Sigmoid colon (tissue), 4 donors: ENCODE measurements around the gene KISS1R.

Source experiments
- CTCF ChIP-seq, 4 experiments: fragments of 450-650 bp in 3 of 4; fragments of 200-600 bp in 1 of 4; IDR thresholded peaks; one replicate each; pipeline ENCODE4 v1.5.1; 2016 to 2019; ENCODE audit warnings: antibody characterized with exemption in 4 of 4, mild to moderate bottlenecking in 3 of 4, moderate library complexity in 2 of 4
- EP300 ChIP-seq, 4 donors: sonication (generic); formaldehyde crosslinking; IDR thresholded peaks; one replicate each; pipeline ENCODE4 v1.6.1; 2017; ENCODE audit warnings: antibody characterized with exemption in 4 of 4
- POLR2A ChIP-seq, 2 donors: fragments of 450-650 bp; IDR thresholded peaks; one replicate each; pipeline ENCODE4 v1.6.1; 2016; ENCODE audit warnings: antibody characterized with exemption in 2 of 2, mild to moderate bottlenecking in 2 of 2, moderate library complexity in 2 of 2
- POLR2AphosphoS5 ChIP-seq, 4 donors: sonication (generic); formaldehyde crosslinking; IDR thresholded peaks; one replicate each; pipeline ENCODE4 v1.6.1; 2017; ENCODE audit warnings: antibody characterized with exemption in 4 of 4

DNA sequence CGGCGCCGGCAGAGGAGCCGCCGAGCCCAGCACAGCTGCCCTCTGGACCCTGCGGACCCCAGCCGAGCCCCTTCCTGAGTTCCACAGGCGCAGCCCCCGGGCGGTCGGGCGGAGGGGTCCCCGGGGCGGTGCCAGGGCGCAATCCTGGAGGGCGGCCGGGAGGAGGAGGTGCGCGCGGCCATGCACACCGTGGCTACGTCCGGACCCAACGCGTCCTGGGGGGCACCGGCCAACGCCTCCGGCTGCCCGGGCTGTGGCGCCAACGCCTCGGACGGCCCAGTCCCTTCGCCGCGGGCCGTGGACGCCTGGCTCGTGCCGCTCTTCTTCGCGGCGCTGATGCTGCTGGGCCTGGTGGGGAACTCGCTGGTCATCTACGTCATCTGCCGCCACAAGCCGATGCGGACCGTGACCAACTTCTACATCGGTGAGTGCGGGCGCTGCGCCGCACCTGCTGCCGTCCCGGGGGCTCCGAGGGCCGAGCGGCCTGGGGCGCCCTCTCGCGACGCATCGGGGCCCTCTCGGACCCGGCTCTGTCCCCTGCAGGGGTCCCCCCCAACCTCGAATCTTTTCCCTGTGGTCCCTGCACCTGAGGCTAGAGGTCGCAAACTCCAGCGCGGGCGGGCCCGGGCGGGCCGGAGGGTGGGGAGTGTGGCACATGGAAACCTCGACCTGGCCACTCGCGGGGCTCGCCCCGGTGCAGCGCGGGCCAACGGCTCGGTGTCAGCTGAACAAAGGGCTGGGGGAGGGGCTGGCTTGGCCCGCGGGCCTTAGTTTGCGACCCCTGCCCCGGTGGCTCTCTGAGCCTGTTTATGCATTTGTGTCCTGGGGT, at the start of gene KISS1R:
- TF ChIP-seq CTCF (IDR thresholded peaks at IDR 0.05) = peak in 1 of 4 experiments; percentile 24
- no peak for TF ChIP-seq POLR2A (IDR thresholded peaks at IDR 0.05)
- no peak for TF ChIP-seq POLR2AphosphoS5 (IDR thresholded peaks at IDR 0.05)
- no peak for TF ChIP-seq EP300 (IDR thresholded peaks at IDR 0.05)
